H1 (cell line): ENCODE measurements around the gene SMAP2.

Experiments used
- ASH2L ChIP-seq: fragments of 200-600, 300-600 bp; sonication (generic); IDR thresholded peaks from one replicate; pipeline ENCODE4 v1.7.1; 2017; ENCODE audit warnings: low read length
- CEBPB ChIP-seq: IDR thresholded peaks from 2 replicates; pipeline ENCODE4 v1.6.1; 2012; ENCODE audit warnings: low read depth, low read length
- CHD2 ChIP-seq: IDR thresholded peaks from 2 replicates; pipeline ENCODE4 v1.6.1; 2012; ENCODE audit warnings: low read length, improper control_type of control experiment
- E2F6 ChIP-seq: IDR thresholded peaks from 2 replicates; pipeline ENCODE4 v1.6.1; 2012; ENCODE audit warnings: inconsistent platforms
- EP300 ChIP-seq, 2 experiments: IDR thresholded peaks; 1 replicate in 1 of 2; 2 replicates in 1 of 2; pipeline ENCODE4 v1.6.1; 2011 to 2012; ENCODE audit warnings: low read depth in 2 of 2, low read length in 2 of 2, mild to moderate bottlenecking in 2 of 2, borderline replicate concordance in 1 of 2, inconsistent platforms in 1 of 2, moderate library complexity in 1 of 2
- EZH2 ChIP-seq: fragments of 200-600 bp; sonication (generic); IDR thresholded peaks from 2 replicates; pipeline ENCODE4 v1.7.1; 2012; ENCODE audit warnings: low read depth, mild to moderate bottlenecking, moderate library complexity, low read length, inconsistent platforms; ENCODE audit not compliant: severe bottlenecking
- JUN ChIP-seq: IDR thresholded peaks from 2 replicates; pipeline ENCODE4 v1.6.1; 2011; ENCODE audit warnings: low read depth, mild to moderate bottlenecking, improper control_type of control experiment, low read length
- POLR2A ChIP-seq, 2 experiments: IDR thresholded peaks; 1 replicate in 1 of 2; 2 replicates in 1 of 2; pipeline ENCODE4 v1.6.1; 2011; ENCODE audit warnings: low read depth in 2 of 2, low read length in 2 of 2, mild to moderate bottlenecking in 2 of 2; ENCODE audit errors: control extremely low read depth in 1 of 2
- POLR2AphosphoS5 ChIP-seq: IDR thresholded peaks from 2 replicates; pipeline ENCODE4 v1.6.1; 2011; ENCODE audit warnings: low read depth, low read length
- RAD21 ChIP-seq, 2 experiments: IDR thresholded peaks in 1 of 2; conservative IDR thresholded peaks in 1 of 2; 2 replicates each; pipeline ENCODE4 v1.6.1; 2011; ENCODE audit warnings: low read depth in 2 of 2, low read length in 2 of 2, improper control_type of control experiment in 1 of 2, inconsistent platforms in 1 of 2, mild to moderate bottlenecking in 1 of 2, moderate library complexity in 1 of 2
- RFX5 ChIP-seq: IDR thresholded peaks from 2 replicates; pipeline ENCODE4 v1.6.1; 2011; ENCODE audit warnings: low read depth, low read length, improper control_type of control experiment, borderline replicate concordance
- YY1 ChIP-seq: IDR thresholded peaks from 2 replicates; pipeline ENCODE4 v1.6.1; 2011; ENCODE audit warnings: low read depth, mild to moderate bottlenecking, low read length
- TF ChIP-seq, protein P1 (sequence below), 3 experiments: IDR thresholded peaks; 1 replicate in 2 of 3; 2 replicates in 1 of 3; pipeline versions ENCODE4 v1.5.1 to v1.6.1; 2011; ENCODE audit warnings: low read length in 3 of 3, mild to moderate bottlenecking in 3 of 3, inconsistent platforms in 2 of 3, low read depth in 1 of 3, moderate library complexity in 1 of 3; ENCODE audit not compliant: insufficient read depth in 1 of 3; ENCODE audit errors: control extremely low read depth in 1 of 3

DNA sequence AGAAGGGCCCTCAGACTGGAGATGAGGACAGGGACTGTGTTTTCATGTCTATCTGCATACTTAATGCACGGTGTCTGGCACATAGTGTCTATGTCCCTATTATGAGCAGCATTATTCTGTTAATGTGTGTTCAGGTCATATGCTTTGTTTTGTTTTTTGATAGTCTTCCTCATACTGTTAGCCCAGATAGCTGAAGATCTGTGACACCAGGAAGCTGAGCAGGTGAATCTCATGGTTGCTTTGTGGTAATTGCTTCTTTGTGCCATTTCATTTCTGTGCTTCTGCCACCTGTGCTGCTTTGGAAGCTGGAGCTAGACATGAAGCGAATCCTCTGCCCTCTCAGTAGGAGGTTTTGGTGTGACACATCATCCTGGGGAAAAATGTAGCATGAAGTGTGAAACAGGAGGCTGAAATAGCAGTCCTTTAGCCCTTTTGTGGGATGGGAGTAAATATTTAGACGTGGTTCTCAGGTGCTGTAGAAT lies 15.8 kb downstream of the SMAP2 start:
- TF ChIP-seq, protein P1, sequence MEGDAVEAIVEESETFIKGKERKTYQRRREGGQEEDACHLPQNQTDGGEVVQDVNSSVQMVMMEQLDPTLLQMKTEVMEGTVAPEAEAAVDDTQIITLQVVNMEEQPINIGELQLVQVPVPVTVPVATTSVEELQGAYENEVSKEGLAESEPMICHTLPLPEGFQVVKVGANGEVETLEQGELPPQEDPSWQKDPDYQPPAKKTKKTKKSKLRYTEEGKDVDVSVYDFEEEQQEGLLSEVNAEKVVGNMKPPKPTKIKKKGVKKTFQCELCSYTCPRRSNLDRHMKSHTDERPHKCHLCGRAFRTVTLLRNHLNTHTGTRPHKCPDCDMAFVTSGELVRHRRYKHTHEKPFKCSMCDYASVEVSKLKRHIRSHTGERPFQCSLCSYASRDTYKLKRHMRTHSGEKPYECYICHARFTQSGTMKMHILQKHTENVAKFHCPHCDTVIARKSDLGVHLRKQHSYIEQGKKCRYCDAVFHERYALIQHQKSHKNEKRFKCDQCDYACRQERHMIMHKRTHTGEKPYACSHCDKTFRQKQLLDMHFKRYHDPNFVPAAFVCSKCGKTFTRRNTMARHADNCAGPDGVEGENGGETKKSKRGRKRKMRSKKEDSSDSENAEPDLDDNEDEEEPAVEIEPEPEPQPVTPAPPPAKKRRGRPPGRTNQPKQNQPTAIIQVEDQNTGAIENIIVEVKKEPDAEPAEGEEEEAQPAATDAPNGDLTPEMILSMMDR (IDR thresholded peaks at IDR 0.05; ENCODE audit: control extremely low read depth in 1 of 3, insufficient read depth in 1 of 3, low read depth in 1 of 3, low read length in 3 of 3): no peak
- no peak for TF ChIP-seq YY1
- no peak for TF ChIP-seq POLR2A (IDR thresholded peaks at IDR 0.05; ENCODE audit: control extremely low read depth in 1 of 2, low read depth in 2 of 2, low read length in 2 of 2)
- TF ChIP-seq RFX5: no peak
- no peak for TF ChIP-seq POLR2AphosphoS5
- no peak for TF ChIP-seq RAD21 (IDR thresholded peaks at IDR 0.05 in 1 of 2, conservative IDR thresholded peaks at IDR 0.05 in 1 of 2; ENCODE audit: low read depth in 2 of 2, low read length in 2 of 2)
- no peak for TF ChIP-seq ASH2L
- TF ChIP-seq JUN: no peak
- no peak for TF ChIP-seq E2F6
- no peak for TF ChIP-seq EP300 (IDR thresholded peaks at IDR 0.05; ENCODE audit: borderline replicate concordance in 1 of 2, low read depth in 2 of 2, low read length in 2 of 2)
- no peak for TF ChIP-seq CHD2
- no peak for TF ChIP-seq CEBPB
- no peak for TF ChIP-seq EZH2
